K562 (cell line): ENCODE data around the gene SYF2. TPM values are rescaled to one million over a fixed set of nuclear protein-coding genes. Genes with fewer than 3 reads are reported as not detected.
A peak's percentile ranks its signal among the peaks of the same experiment; 100 is the strongest.
"Not testable (repeated sequence)": the region's sequence is repeated elsewhere in the genome, so short reads cannot be mapped to it uniquely, and the experiment has no call there.

Experiments
- ATAC-seq: fragments of 200-7000 bp; cut with Tn5 transposase; 3 replicates; pipeline ENCODE4 v1.9.1; 2020; ENCODE audit warnings: moderate library complexity
- BruUV-seq: library from RNA; stranded (reverse); fragments of 400-500 nt; replicated peaks from 2 replicates; lab custom pipeline; 2021; lab: Mats Ljungman, UMichigan
- CTCF ChIA-PET: fragments of 300-600 bp; formaldehyde crosslinking; extraction: SDS; loops from one replicate; lab custom pipeline; 2021; ENCODE audit warnings: low intra/inter-chr PET ratio; lab: Yijun Ruan, JAX
- POLR2A ChIA-PET: fragments of 300-600, 350-650 bp; sonication (Branson Sonifier 250); formaldehyde crosslinking; extraction: SDS; loops from one replicate; lab custom pipeline; 2021; ENCODE audit warnings: antibody characterized with exemption, inconsistent platforms; lab: Yijun Ruan, JAX
- DNase-seq, 4 experiments: peaks; one replicate each; pipeline versions ENCODE4 v3.0.0 to v3.0.0-alpha.2; 2011 to 2018; ENCODE audit warnings: low spot score in 3 of 4, mixed read lengths in 3 of 4; ENCODE audit errors: extremely low read depth in 1 of 4
- FAIRE-seq: peaks from 2 replicates; lab custom pipeline; 2011; peaks lifted over from hg19 to GRCh38; lab: Jason Lieb, UNC
- H2AFZ ChIP-seq: 2 replicates; pipeline ENCODE4 v1.6.0; 2011; ENCODE audit warnings: low read depth, low read length, control low read depth, inconsistent platforms
- H3K27ac ChIP-seq: fragments of 200-600 bp; 3 replicates; pipeline ENCODE4 v1.8.0; 2011; ENCODE audit warnings: low read depth, mild to moderate bottlenecking, control low read depth, inconsistent platforms, low read length, moderate library complexity, mixed read lengths; ENCODE audit errors: extremely low read depth
- H3K27me3 ChIP-seq, 2 experiments: fragments of 300-600 bp in 1 of 2; 2 replicates in 1 of 2; 3 replicates in 1 of 2; pipeline versions ENCODE4 v1.6.0 to v1.8.0; 2011; ENCODE audit warnings: inconsistent platforms in 2 of 2, low read length in 2 of 2, mild to moderate bottlenecking in 1 of 2, mixed read lengths in 1 of 2, moderate library complexity in 1 of 2; ENCODE audit not compliant: control insufficient read depth in 2 of 2, insufficient read depth in 2 of 2
- H3K36me3 ChIP-seq: fragments of 300-600 bp; 3 replicates; pipeline ENCODE4 v1.8.0; 2011; ENCODE audit warnings: mild to moderate bottlenecking, low read length, inconsistent platforms; ENCODE audit not compliant: control insufficient read depth, insufficient read depth
- H3K4me1 ChIP-seq, 2 experiments: fragments of 200-600 bp in 1 of 2; replicated peaks in 1 of 2; 2 replicates in 1 of 2; 3 replicates in 1 of 2; pipeline versions ENCODE4 v1.5.1 to v1.8.0; 2011; ENCODE audit warnings: inconsistent platforms in 2 of 2, low read length in 2 of 2, mild to moderate bottlenecking in 1 of 2, mixed read lengths in 1 of 2, moderate library complexity in 1 of 2; ENCODE audit not compliant: control insufficient read depth in 2 of 2, insufficient read depth in 2 of 2
- H3K4me2 ChIP-seq: 2 replicates; pipeline ENCODE4 v1.6.1; 2011; ENCODE audit warnings: low read length, control low read depth, inconsistent platforms, mixed read lengths; ENCODE audit not compliant: insufficient read depth
- H3K4me3 ChIP-seq: fragments of 200-600 bp; sonication (generic), shearing (Covaris generic); 2 replicates; pipeline ENCODE4 v1.5.1; 2016; ENCODE audit warnings: control low read depth, inconsistent platforms
- H3K79me2 ChIP-seq: fragments of 200-600 bp; 3 replicates; pipeline ENCODE4 v1.8.0; 2011; ENCODE audit warnings: low read length, inconsistent platforms; ENCODE audit not compliant: control insufficient read depth, insufficient read depth
- H3K9ac ChIP-seq, 2 experiments: 2 replicates each; pipeline versions ENCODE4 v1.6.0 to v1.6.1; 2011; ENCODE audit warnings: low read depth in 2 of 2, low read length in 2 of 2, control low read depth in 1 of 2, inconsistent platforms in 1 of 2, mild to moderate bottlenecking in 1 of 2, mixed read lengths in 1 of 2; ENCODE audit not compliant: insufficient read depth in 1 of 2
- H3K9me1 ChIP-seq: one replicate; pipeline ENCODE4 v1.6.0; 2011; ENCODE audit warnings: inconsistent platforms, mild to moderate bottlenecking, low read length, moderate library complexity; ENCODE audit not compliant: control insufficient read depth, insufficient read depth
- H3K9me3 ChIP-seq: replicated peaks from 2 replicates; pipeline ENCODE4 v1.5.1; 2011; ENCODE audit warnings: low read depth, low read length, inconsistent platforms; ENCODE audit not compliant: control insufficient read depth, insufficient read depth
- H4K20me1 ChIP-seq: replicated peaks from 2 replicates; pipeline ENCODE4 v1.6.1; 2011; ENCODE audit warnings: low read length, inconsistent platforms, mixed read lengths; ENCODE audit not compliant: control insufficient read depth, insufficient read depth
- NEUROD1 ChIP-seq: fragments of 150-350 bp; IDR thresholded peaks from 2 replicates; pipeline ENCODE4 v1.6.1; 2014; ENCODE audit warnings: borderline replicate concordance, low read length, low read depth; ENCODE audit not compliant: partially characterized antibody
- ZNF121 ChIP-seq: sonication (generic); formaldehyde crosslinking; conservative IDR thresholded peaks from 2 replicates; pipeline ENCODE4 v1.8.0; 2022; ENCODE audit warnings: missing genetic modification reagents
- ZNF24 ChIP-seq: fragments of 450-650 bp; IDR thresholded peaks from 2 replicates; pipeline ENCODE4 v1.6.1; 2016
- ZNF512 ChIP-seq: IDR thresholded peaks from 2 replicates; pipeline ENCODE4 v1.6.1; 2016; ENCODE audit warnings: missing genetic modification characterization, missing compliant biosample characterization
- WGBS: fragments of 100-300 bp; shearing (Covaris generic); methylation state at CpG from one replicate; pipeline ENCODE4 v1.1.6; 2016; ENCODE audit warnings: low coverage, mixed read lengths; ENCODE audit not compliant: insufficient coverage; ENCODE audit errors: missing lambda C conversion rate; 5-methylcytosine and 5-hydroxymethylcytosine counted together
- in situ Hi-C: fragments of 300-500 bp; cut with MboI; formaldehyde crosslinking; loops from 4 replicates; pipeline ENCODE4 v1.15.0; 2018; ENCODE audit warnings: inconsistent platforms, mixed read lengths
- intact Hi-C: fragments of 100-400 bp; cut with micrococcal nuclease; formaldehyde crosslinking; loops from 2 replicates; pipeline ENCODE4 v1.14.2; 2022
- polyA plus RNA-seq, 8 experiments: library from polyadenylated mRNA; depleted of rRNA in 4 of 8; stranded (reverse) in 5 of 8; unstranded in 3 of 8; fragments of >200 nt; fragmentation: Nextera tagmentation in 2 of 8; fragmentation: Illumina TruSeq in 1 of 8; extraction: Ambion mirVana in 2 of 8; extraction: Trizol in 1 of 8; gene quantifications; 2 replicates each; pipeline versions ENCODE4 v1.2.1 to v1.2.3, GENCODE V29; 2011 to 2014; ENCODE audit warnings: inconsistent platforms in 1 of 8, missing spikeins in 1 of 8
- total RNA-seq, 7 experiments: library from RNA; depleted of rRNA in 6 of 7; stranded (reverse); fragments of >200 nt in 6 of 7; fragmentation: Illumina TruSeq in 2 of 7; extraction: Trizol in 2 of 7; gene quantifications; 2 replicates each; pipeline versions ENCODE4 v1.2.1 to v1.2.3, GENCODE V29; 2011 to 2021; ENCODE audit warnings: low replicate concordance in 1 of 7

Gene SYF2
- total and polyA plus RNA-seq, 9 of the 15 experiments (the other 6 are each of a cell fraction or from before 2014, with no cell fraction given), result 20.9 to 69.0 (median 43.2) TPM

DNA sequence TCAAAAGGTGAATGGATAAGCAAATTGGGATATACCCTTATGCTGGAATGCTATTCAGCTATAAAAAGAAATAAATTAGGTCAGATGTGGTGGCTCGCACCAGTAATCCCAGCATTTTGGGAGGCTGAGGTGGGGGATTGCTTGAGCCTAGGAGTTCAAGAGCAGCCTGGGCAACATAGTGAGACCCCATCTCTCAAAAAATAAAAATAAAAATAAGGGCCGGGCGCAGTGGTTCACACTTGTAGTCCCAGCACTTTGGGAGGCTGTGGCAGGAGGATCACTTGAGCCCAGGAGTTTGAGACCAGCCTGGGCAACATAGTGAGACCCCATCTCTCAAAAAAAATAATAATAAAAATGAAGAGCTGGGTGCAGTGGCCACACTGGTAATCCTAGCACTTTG, 44.4 kb downstream of the SYF2 start:
- POLR2A ChIA-PET, H3K4me1 ChIP-seq, H3K36me3 ChIP-seq, BruUV-seq, ATAC-seq, H4K20me1 ChIP-seq, H2AFZ ChIP-seq, H3K27ac ChIP-seq, FAIRE-seq, H3K9me3 ChIP-seq, H3K9ac ChIP-seq, H3K9me1 ChIP-seq, H3K79me2 ChIP-seq, CTCF ChIA-PET, DNase-seq, intact Hi-C loops, in situ Hi-C loops, H3K4me2 ChIP-seq, H3K4me3 ChIP-seq: not testable (repeated sequence)
- peak; percentile 89 for TF ChIP-seq ZNF121
- WGBS, result 0% methylated on average over 3 of the region's 3 CpGs
- H3K27me3 ChIP-seq, result peaks cover 37 to 73% of the 10 kb centered on the region in 2 experiments

- POLR2A ChIA-PET, result interaction anchor here (0.6 kb wide), 1 partner anchor 11 kb away, joined by 3 read pairs; no protein-coding TSS in a partner anchor
- Histone ChIP-seq H3K36me3 (no peaks in the 10 kb centered on the region), H3K9me1 (no peaks in the 10 kb centered on the region), H3K4me1 (peaks cover 0 to 5% of the 10 kb centered on the region in 2 experiments; a peak in 1 of 5 replicates), H3K9ac (no peak overlapping the region), H3K4me3 (no peak overlapping the region), H3K9me3 (no peaks in the 10 kb centered on the region), H2AFZ (no peak overlapping the region), H3K27me3 (peaks cover 38 to 71% of the 10 kb centered on the region in 2 experiments), H4K20me1 (no peaks in the 10 kb centered on the region), H3K4me2 (no peak overlapping the region), H3K27ac (no peak overlapping the region), H3K79me2 (no peaks in the 10 kb centered on the region)
- 41% methylated on average over 3 of the region's 5 CpGs for WGBS
- ATAC-seq (no peak), FAIRE-seq (no peak), DNase-seq (no peak)
- intact Hi-C loops, result no loop called here
- no TSS peak for BruUV-seq
- TF ChIP-seq ZNF24, result no peak
- no peak for TF ChIP-seq ZNF512 (tag)
- no peak for TF ChIP-seq NEUROD1
- in situ Hi-C loops, result no loop called here
- CTCF ChIA-PET, result no interaction called here
Observed at GRCh38 chr1:25187077-25187476, 45.2 kb downstream of the SYF2 start.
